ENCODE data around the gene LCMT2.
A peak's percentile ranks its signal among the peaks of the same experiment; 100 is the strongest.

LCMT2 gene

GRCh38 chr15:43274136-43274535, 56.2 kb downstream of the LCMT2 start:
- Histone ChIP-seq H3K23ac (ENCODE audit: low read length in 2 of 2) (peak overlapping the region in 1 of 2 experiments; percentile 74), H3K4me1 (ENCODE audit: control insufficient read depth, insufficient read depth, low read depth, low read length) (peaks cover 3% of the 10 kb centered on the region), H4K91ac (ENCODE audit: low read length) (no peak overlapping the region), H3K4me3 (ENCODE audit: insufficient read depth in 1 of 2, low read depth in 1 of 2, low read length in 2 of 2) (no peak overlapping the region), H3K4me2 (ENCODE audit: low read length, poor library complexity, severe bottlenecking) (no peak overlapping the region), H3K79me1 (replicated peaks; ENCODE audit: low read length, poor library complexity, severe bottlenecking) (no peaks in the 10 kb centered on the region), H4K8ac (ENCODE audit: low read length) (no peak overlapping the region), H3K9ac (ENCODE audit: low read length) (no peak overlapping the region), H2AFZ (ENCODE audit: low read depth, low read length) (no peak overlapping the region), H3K9me3 (ENCODE audit: control insufficient read depth, low read length) (peaks cover 3% of the 10 kb centered on the region), H3K36me3 (ENCODE audit: control insufficient read depth in 1 of 2, insufficient read depth in 2 of 2, low read depth in 1 of 2, low read length in 2 of 2) (no peaks in the 10 kb centered on the region), H2AK5ac (ENCODE audit: low read length, severe bottlenecking) (no peak overlapping the region), H2BK12ac (ENCODE audit: low read length in 2 of 2) (no peak overlapping the region), H2BK5ac (ENCODE audit: low read depth, low read length, poor library complexity, severe bottlenecking) (no peak overlapping the region), H3K18ac (ENCODE audit: low read depth in 1 of 2, low read length in 2 of 2) (no peak overlapping the region), H3K27ac (ENCODE audit: low read length, poor library complexity, severe bottlenecking) (no peak overlapping the region), H2BK120ac (ENCODE audit: low read depth, low read length) (no peak overlapping the region), H3K4ac (ENCODE audit: low read depth in 1 of 2, low read length in 2 of 2) (no peak overlapping the region), H3K14ac (ENCODE audit: low read length in 2 of 2) (no peak overlapping the region), H3K27me3 (ENCODE audit: control insufficient read depth in 1 of 2, insufficient read depth in 1 of 2, low read length in 2 of 2) (peaks cover 59% of the 10 kb centered on the region in 2 experiments), H2BK15ac (ENCODE audit: low read depth, poor library complexity, severe bottlenecking) (no peak overlapping the region)
- DNase-seq: no peak
- WGBS: 75% methylated on average over 7 of the region's 9 CpGs

All from mesenchymal stem cell (in vitro differentiated cells and primary cell).